GM18526 (cell line): ENCODE measurements around the gene SERPINB7.

Experiments
- POLR2A ChIP-seq: IDR thresholded peaks from 3 replicates; pipeline ENCODE4 v1.6.1; 2011; ENCODE audit not compliant: insufficient read length; ENCODE audit errors: extremely low read depth

Gene SERPINB7

GRCh38 chr18:63773551-63773950 lies 1.7 kb upstream of the SERPINB7 start:
- no peak for TF ChIP-seq POLR2A

DNA sequence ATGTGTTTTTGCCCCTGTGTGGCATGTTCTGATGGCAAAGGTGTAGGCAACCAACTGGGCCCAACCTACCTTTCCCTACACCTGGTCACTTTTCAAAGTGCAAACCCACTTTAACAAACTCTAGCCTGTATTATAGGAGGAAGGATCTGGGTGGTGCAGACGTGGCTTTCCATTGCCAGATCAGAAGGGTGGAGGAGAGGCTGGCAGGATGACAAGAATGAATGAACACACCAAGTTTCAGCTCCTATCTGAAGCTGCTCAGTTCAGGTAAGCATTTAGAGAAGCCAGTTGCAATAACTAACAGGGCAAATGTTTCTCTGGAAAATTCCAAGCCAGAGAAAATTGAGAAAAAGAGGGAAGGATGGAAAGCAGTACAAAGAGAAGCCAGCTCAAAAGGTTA lies 707 bp upstream of the SERPINB7 start:
- TF ChIP-seq POLR2A: no peak

GRCh38 chr18:63779386-63779785 lies 4.2 kb downstream of the SERPINB7 start:
- no peak for TF ChIP-seq POLR2A

GRCh38 chr18:63783394-63783793 lies 8.2 kb downstream of the SERPINB7 start:
- no peak for TF ChIP-seq POLR2A

GRCh38 chr18:63784787-63785452 lies 9.7 kb downstream of the SERPINB7 start:
- TF ChIP-seq POLR2A: no peak

DNA sequence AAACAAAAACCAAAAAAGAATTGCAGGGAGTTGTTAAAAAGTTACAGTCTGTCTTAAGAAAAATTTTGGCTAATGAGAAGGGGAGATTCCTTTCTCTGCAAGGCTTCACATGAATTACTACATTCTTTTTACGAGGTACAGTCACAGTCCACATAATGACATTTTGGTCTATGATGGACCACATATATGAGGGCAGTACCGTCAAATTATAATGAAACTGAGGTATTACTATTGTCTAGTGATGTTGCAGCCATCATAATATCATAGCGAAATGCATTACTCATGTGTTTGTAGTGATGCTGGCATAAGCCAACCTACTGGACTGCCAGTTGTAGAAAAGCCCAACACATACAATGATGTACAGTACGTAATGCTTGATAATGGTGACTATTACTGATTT lies 12.5 kb downstream of the SERPINB7 start:
- TF ChIP-seq POLR2A: no peak

- TF ChIP-seq POLR2A: no peak
Measured at GRCh38 chr18:63788447-63789096, 13.4 kb downstream of the SERPINB7 start.

DNA sequence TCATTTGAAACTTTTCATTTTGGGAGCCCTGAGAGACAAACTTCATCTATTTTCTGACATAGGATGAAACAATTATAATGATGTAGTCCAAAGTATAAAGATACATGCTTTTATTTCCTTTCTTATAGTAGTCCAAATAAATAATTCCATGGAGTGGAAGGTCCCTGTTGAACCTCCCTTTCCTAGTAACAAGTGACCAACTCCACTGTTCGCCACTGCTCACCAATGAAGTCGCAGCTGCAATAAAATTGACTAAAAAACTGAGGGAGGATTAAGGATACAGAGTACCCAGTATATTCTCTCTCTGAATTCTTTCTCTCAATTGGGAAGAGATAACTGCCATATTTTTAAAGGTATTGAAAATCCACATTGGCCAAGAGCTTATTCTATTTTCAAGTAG lies 14.1 kb downstream of the SERPINB7 start:
- no peak for TF ChIP-seq POLR2A

DNA sequence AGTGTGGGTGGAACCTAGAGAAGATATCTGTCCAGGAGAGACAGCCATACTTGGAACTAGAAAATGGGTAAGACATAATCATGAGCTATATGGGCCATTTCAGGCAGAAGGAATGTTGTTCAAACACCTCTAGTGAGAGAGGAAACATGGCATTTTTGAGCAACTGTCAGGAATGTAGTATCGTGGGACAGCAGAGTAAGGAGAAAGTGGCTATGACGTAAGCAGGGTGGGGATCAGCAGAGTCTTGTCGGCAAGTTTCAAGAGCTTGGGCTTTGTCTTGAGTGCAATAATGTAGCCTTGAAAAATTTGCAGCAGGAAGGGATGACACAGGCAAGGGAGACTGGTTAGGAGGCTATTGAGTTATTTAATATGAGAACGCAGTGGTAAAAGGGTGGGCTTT lies 20.4 kb downstream of the SERPINB7 start:
- no peak for TF ChIP-seq POLR2A

GRCh38 chr18:63799189-63799588 lies 24.0 kb downstream of the SERPINB7 start:
- TF ChIP-seq POLR2A: no peak

GRCh38 chr18:63801343-63801742 lies 26.1 kb downstream of the SERPINB7 start:
- TF ChIP-seq POLR2A: no peak

DNA sequence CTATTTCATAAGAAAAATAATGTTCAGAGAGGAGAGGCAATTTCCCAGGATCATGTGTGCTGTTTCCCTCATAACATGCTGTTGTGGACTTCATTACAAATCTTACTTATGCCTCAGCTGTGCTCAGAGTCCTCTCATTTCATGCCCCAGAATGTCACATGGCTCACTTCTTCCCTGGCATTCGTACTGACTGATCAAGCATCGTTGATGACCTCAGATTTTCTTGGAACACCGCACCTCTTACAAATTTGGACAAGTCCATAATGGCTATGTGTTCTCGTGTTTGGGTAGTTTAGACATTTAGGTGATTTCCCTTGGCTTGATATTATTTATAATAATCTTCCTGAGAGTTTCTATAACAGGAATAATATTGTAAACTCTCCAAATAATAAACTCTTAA lies 32.9 kb downstream of the SERPINB7 start:
- TF ChIP-seq POLR2A: no peak

GRCh38 chr18:63817441-63818051 lies 42.3 kb downstream of the SERPINB7 start:
- TF ChIP-seq POLR2A: no peak

GRCh38 chr18:63818212-63818611 lies 43.0 kb downstream of the SERPINB7 start:
- TF ChIP-seq POLR2A: no peak

- no peak for TF ChIP-seq POLR2A
Measured at GRCh38 chr18:63819786-63820185, 44.6 kb downstream of the SERPINB7 start.

DNA sequence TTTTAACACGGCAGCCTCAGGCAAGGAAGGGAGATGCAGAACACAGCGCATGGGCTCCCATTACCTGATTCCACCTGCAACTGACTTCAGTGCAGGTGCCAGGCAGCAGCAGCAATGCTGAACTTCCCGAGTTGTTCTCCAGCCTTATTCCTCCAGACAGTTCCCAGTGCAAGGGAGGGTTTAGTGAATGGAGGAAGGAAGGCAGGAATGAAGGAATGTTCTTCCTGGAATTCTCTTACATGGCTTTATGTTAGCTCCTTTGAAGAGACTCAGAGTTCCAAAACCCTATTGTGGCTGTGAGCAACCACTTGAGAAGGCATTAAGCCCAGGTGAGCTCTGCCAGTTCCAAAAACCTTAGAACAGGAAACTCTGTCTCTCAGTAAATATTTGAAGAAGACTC lies 45.5 kb downstream of the SERPINB7 start:
- no peak for TF ChIP-seq POLR2A
